Measurements from ENCODE around the gene ELF2. TPM values are rescaled to one million over a fixed set of nuclear protein-coding genes. Genes with fewer than 3 reads are reported as not detected.
A peak's percentile ranks its signal among the peaks of the same experiment; 100 is the strongest.

Gene ELF2
- polyA plus RNA-seq, 1 of the 3 experiments (the other 2 are of a cell fraction): 14.0 TPM

DNA sequence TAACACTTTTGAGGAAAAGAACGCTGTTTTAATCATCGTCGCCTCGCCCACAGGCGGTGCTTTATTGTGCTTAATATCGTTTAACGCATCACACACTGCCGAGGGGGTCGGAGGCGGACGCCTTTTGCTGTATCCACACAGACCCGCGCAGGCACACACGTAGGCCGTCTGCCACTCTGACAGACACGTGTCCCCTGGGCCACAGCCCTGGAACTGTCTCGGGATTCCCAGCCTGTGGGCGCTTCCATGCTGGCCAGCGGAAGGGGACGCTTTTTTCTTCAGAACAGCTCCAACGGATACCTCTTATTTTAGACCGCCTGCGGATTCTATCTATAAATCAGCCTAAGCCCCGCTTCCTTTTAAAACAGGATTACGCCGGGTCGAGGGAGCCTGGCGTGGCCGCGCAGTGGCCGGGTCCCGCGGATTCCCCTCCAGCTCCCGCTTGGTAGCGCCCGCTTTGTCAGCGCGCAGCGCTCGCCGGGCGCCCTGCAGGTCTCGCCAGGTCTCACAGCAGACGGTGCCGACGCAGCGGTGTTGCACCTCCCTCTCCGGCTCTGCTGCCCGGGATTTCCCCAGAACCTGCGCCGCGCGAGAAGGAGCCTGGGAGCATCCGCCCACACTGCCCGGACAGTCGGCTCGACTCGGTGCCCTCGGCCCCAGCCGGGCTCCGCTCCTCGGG, 161.6 kb downstream of the ELF2 start, which contains the start of gene NOCT (continued):
- TF ChIP-seq, protein P1, sequence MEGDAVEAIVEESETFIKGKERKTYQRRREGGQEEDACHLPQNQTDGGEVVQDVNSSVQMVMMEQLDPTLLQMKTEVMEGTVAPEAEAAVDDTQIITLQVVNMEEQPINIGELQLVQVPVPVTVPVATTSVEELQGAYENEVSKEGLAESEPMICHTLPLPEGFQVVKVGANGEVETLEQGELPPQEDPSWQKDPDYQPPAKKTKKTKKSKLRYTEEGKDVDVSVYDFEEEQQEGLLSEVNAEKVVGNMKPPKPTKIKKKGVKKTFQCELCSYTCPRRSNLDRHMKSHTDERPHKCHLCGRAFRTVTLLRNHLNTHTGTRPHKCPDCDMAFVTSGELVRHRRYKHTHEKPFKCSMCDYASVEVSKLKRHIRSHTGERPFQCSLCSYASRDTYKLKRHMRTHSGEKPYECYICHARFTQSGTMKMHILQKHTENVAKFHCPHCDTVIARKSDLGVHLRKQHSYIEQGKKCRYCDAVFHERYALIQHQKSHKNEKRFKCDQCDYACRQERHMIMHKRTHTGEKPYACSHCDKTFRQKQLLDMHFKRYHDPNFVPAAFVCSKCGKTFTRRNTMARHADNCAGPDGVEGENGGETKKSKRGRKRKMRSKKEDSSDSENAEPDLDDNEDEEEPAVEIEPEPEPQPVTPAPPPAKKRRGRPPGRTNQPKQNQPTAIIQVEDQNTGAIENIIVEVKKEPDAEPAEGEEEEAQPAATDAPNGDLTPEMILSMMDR (IDR thresholded peaks at IDR 0.05): no peak
- TF ChIP-seq, protein P2, sequence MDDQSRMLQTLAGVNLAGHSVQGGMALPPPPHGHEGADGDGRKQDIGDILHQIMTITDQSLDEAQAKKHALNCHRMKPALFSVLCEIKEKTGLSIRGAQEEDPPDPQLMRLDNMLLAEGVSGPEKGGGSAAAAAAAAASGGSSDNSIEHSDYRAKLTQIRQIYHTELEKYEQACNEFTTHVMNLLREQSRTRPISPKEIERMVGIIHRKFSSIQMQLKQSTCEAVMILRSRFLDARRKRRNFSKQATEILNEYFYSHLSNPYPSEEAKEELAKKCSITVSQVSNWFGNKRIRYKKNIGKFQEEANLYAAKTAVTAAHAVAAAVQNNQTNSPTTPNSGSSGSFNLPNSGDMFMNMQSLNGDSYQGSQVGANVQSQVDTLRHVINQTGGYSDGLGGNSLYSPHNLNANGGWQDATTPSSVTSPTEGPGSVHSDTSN (IDR thresholded peaks at IDR 0.05): peak; percentile 6

DNA sequence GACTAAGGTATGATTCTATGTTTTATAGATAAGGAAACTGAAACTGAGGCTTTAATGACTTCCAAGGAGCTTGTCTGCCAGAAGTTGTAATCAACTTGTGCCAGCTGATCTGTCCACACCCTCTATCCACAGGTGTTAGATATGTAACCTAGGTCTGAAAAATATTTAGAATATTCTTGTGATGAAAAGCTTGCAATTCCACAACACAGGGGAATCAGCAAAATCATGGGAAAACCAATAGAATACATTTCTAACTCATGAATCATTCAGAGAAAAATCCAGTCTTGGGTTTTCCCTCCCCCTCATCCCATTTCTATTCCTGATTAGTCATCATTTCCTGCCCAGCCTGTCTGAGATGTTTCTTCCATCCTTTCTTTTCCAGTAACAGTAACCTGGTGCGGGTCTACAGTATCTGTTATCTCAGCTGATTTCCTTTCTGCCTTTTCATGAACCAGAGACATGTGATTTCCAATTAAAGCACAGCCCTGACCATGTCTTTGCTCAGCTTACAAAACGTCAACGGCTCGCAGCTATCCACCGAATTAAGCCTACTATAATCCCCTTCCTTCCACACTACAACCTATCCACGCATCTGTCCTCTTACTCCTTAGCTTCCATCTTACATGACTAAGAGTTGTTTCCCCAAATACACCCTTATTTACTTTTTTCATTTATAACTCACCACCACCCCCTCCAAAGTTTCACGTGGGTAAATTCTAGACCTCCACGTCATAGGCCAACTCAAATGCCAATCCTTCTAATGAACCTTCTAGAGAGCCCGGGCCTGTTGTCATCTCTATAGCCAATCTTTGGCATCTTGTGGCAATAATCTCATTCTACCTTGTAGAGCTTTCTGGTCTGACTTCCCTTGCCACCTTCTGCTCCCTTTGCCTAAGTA, 162.4 kb downstream of the ELF2 start:
- 15% methylated on average over 9 of the region's 9 CpGs for WGBS (ENCODE audit: low lambda C conversion rate)
- Histone ChIP-seq H3K4me2 (peak overlapping the region; percentile 79), H3K27me3 (ENCODE audit: insufficient read depth) (no peaks in the 10 kb centered on the region), H3K36me3 (replicated peaks in 1 of 2; ENCODE audit: control insufficient read depth in 1 of 2, insufficient read depth in 2 of 2, low read length in 1 of 2) (no peaks in the 10 kb centered on the region), H3K27ac (ENCODE audit: low read depth in 2 of 2, low read length in 1 of 2) (peak overlapping the region; percentile 90 to 99), H3K9me3 (no peaks in the 10 kb centered on the region), H3K9me2 (no peaks in the 10 kb centered on the region), H3K4me1 (ENCODE audit: control insufficient read depth in 1 of 2, insufficient read depth in 2 of 2, low read depth in 1 of 2, low read length in 1 of 2) (peaks cover 23 to 26% of the 10 kb centered on the region in 2 experiments), H3K4me3 (ENCODE audit: low read depth in 2 of 2, low read length in 1 of 2) (peak overlapping the region; percentile 73 to 85), H3K9ac (peak overlapping the region; percentile 75), H2AFZ (ENCODE audit: low read depth) (peak overlapping the region; percentile 42), H3F3A (replicated peaks; ENCODE audit: insufficient read depth) (peaks cover 15% of the 10 kb centered on the region), H3K79me2 (ENCODE audit: insufficient read depth) (peaks cover 38% of the 10 kb centered on the region), H4K20me1 (ENCODE audit: insufficient read depth) (peaks cover 16% of the 10 kb centered on the region)
- POLR2A ChIA-PET: interaction anchor here (0.5 to 1.7 kb wide), 3 partner anchors 13 to 1482 kb away, joined by 3 to 4 read pairs (median 3); partner anchors contain the start of genes ELF2 and PCDH18
- CTCF ChIA-PET: interaction anchor here (1.2 to 2.2 kb wide), 3 partner anchors 16 to 103 kb away, joined by 3 to 10 read pairs (median 4); no protein-coding TSS in a partner anchor
- DNase-seq: peak; percentile 44
- peak; percentile 91 for TF ChIP-seq TEAD4 (IDR thresholded peaks at IDR 0.05; ENCODE audit: borderline replicate concordance, insufficient read depth)
- TF ChIP-seq EP300 (IDR thresholded peaks at IDR 0.05; ENCODE audit: borderline replicate concordance in 1 of 2, low read depth in 1 of 2, low read length in 1 of 2): peak; percentile 20 to 86; a peak in 3 of 4 replicates
- peak; percentile 97 for TF ChIP-seq JUND (IDR thresholded peaks at IDR 0.05)
- TF ChIP-seq RXRA (IDR thresholded peaks at IDR 0.05; ENCODE audit: borderline replicate concordance, low read depth): 0 out of 2 replicates have a peak, but pooled peaks have one; percentile 63
- TF ChIP-seq, protein P3, sequence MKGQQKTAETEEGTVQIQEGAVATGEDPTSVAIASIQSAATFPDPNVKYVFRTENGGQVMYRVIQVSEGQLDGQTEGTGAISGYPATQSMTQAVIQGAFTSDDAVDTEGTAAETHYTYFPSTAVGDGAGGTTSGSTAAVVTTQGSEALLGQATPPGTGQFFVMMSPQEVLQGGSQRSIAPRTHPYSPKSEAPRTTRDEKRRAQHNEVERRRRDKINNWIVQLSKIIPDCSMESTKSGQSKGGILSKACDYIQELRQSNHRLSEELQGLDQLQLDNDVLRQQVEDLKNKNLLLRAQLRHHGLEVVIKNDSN (IDR thresholded peaks at IDR 0.05; ENCODE audit: borderline replicate concordance, low read depth): peak; percentile 18; the same call in 1 of the 2 replicates
- peak; percentile 45; the same call in 1 of the 2 replicates for TF ChIP-seq MEF2A (IDR thresholded peaks at IDR 0.05; ENCODE audit: borderline replicate concordance, low read depth)
- TF ChIP-seq RAD21 (IDR thresholded peaks at IDR 0.05; ENCODE audit: low read length): no peak
- TF ChIP-seq TAF1 (IDR thresholded peaks at IDR 0.05; ENCODE audit: borderline replicate concordance, low read depth, low read length): peak; percentile 59; the same call in 1 of the 2 replicates
- TF ChIP-seq TCF12 (IDR thresholded peaks at IDR 0.05): peak; percentile 83; the same call in 1 of the 2 replicates
- TF ChIP-seq NFIC (IDR thresholded peaks at IDR 0.05; ENCODE audit: borderline replicate concordance): no peak
- TF ChIP-seq MXI1 (IDR thresholded peaks at IDR 0.05; ENCODE audit: low read depth, low read length): no peak
- TF ChIP-seq RCOR1 (IDR thresholded peaks at IDR 0.05; ENCODE audit: low read length): no peak
- no peak for TF ChIP-seq RFX5 (IDR thresholded peaks at IDR 0.05; ENCODE audit: low read length)
- TF ChIP-seq, protein P2 (IDR thresholded peaks at IDR 0.05): peak; percentile 75
- TF ChIP-seq EZH2phosphoT487 (IDR thresholded peaks at IDR 0.05; ENCODE audit: borderline replicate concordance, low read depth): no peak
- TF ChIP-seq NRF1 (IDR thresholded peaks at IDR 0.05; ENCODE audit: low read depth, low read length): no peak
- TF ChIP-seq ELF1 (IDR thresholded peaks at IDR 0.05): no peak
- TF ChIP-seq FOXM1 (IDR thresholded peaks at IDR 0.05; ENCODE audit: low read depth): 0 out of 2 replicates have a peak, but pooled peaks have one; percentile 43
- TF ChIP-seq CHD2 (IDR thresholded peaks at IDR 0.05; ENCODE audit: low read length, partially characterized antibody): no peak
- TF ChIP-seq SMC3 (IDR thresholded peaks at IDR 0.05; ENCODE audit: low read depth, low read length): no peak
- no peak for TF ChIP-seq GATA2 (CRISPR knock-in tag; IDR thresholded peaks at IDR 0.05)
